HG02884 (cell line): ENCODE results near the gene SLC19A1.

ENCODE experiments used
- ATAC-seq: cut with Tn5 transposase; IDR thresholded peaks from one replicate; pipeline ENCODE4 v1.9.1; 2021; ENCODE audit warnings: mild to moderate bottlenecking, moderate library complexity; ENCODE audit not compliant: unreplicated experiment

The SLC19A1 gene

DNA sequence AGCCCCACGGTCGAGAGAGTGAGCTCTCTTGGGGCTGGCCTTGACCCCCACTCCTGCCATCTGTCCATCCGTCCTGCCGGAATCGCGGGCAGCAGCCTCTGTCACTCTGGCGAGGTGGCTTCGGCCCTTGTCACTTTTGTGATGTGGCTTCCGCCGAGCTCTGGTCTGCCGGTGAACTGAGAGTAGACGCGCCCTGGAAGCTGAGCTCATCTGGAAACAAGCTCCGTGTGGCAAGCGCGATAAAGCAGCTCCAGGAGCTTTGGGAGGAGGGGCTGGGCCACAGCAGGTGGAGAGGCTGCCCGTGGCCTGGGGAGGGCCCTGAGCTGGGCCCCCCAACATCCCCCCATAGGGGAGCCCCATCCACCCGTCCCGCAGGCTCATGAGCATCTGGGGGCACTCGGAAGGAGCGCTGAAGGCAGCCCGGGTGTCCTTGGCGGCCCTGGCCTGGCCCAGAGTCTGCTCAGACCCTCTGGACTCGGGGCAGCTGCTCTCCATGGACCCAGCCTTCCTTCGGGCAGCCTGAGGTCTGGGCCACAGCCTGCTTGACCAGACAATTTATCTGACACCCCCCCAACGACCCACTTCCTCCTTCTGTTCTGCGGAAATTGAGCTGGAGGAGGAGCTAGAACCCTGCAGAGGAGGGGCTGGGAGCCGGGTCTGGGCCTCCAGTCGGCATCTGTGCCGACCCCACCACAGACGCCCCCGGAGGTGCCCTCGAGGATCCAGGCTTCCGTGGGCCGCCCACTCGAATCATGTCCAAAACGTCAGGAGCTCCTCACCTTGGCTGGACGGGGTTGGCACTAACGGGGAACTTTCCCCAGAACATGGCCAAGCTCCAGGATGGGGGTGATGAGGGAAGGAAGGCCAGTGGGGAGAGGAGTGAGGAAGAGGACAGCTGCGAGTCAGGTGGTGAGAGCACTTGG is 59.1 kb downstream of the SLC19A1 start:
- ATAC-seq = no peak

GRCh38 chr21:45481977-45482898 is 60.0 kb downstream of the SLC19A1 start:
- no peak for ATAC-seq

GRCh38 chr21:45481566-45481965 is 60.7 kb downstream of the SLC19A1 start:
- no peak for ATAC-seq

GRCh38 chr21:45480701-45481500 is 61.3 kb downstream of the SLC19A1 start:
- no peak for ATAC-seq

GRCh38 chr21:45479691-45480675 is 62.3 kb downstream of the SLC19A1 start:
- no peak for ATAC-seq

DNA sequence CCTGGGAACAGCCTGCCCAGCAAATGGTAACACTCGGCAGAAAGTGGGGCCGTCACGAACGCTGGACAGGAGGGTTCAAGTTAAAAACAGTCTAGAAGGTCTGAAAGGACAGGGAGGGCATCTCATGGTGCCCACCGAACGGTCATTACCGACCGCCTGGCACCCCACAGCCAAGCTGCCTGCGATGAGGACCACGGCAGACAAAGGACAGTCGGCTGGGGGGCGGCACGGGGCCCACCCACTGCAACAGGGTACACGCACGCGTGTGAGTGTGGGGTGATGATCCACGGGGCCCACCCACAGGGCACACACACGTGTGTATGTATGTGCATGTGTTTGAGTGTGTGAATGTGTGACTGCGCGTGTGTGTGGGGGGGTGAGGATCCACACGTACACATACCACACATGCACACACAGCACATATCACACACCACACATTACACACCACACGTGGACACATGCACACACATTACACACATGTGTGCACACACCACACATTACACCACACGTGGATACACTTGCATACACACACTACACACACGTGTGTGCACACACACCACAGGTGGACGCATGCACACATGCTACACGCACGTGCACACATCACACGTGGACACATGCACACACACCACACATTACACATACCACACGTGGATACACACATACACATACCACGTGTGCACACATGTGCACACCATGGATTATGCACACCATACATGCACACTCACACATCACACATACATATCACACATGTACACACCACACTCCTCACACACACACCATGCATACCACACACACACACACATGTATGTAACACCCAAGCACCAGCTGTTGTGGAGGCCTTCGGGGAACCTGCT is 63.2 kb downstream of the SLC19A1 start:
- ATAC-seq = no peak

GRCh38 chr21:45478115-45478801 is 64.0 kb downstream of the SLC19A1 start:
- no peak for ATAC-seq

GRCh38 chr21:45477176-45478114 is 64.8 kb downstream of the SLC19A1 start:
- no peak for ATAC-seq

DNA sequence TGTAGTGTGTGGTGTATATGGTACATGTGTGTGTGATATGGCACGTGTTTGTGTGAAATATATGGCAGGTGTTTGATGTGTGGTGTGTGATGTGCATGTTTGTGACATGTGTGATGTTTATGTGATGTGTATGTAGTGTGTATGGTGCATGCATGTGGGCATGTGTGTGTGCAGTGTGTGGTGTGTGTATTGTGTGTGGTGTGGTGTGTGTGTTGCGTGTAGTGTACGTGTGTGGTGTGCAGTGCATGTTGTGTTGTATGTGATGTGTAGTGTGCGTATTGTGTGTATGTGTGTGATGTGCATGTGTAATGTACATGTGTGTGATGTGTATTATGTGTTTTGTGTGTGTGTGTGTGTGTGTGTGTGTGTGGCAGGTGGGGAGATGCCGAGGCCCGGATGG is 65.7 kb downstream of the SLC19A1 start:
- no peak for ATAC-seq

DNA sequence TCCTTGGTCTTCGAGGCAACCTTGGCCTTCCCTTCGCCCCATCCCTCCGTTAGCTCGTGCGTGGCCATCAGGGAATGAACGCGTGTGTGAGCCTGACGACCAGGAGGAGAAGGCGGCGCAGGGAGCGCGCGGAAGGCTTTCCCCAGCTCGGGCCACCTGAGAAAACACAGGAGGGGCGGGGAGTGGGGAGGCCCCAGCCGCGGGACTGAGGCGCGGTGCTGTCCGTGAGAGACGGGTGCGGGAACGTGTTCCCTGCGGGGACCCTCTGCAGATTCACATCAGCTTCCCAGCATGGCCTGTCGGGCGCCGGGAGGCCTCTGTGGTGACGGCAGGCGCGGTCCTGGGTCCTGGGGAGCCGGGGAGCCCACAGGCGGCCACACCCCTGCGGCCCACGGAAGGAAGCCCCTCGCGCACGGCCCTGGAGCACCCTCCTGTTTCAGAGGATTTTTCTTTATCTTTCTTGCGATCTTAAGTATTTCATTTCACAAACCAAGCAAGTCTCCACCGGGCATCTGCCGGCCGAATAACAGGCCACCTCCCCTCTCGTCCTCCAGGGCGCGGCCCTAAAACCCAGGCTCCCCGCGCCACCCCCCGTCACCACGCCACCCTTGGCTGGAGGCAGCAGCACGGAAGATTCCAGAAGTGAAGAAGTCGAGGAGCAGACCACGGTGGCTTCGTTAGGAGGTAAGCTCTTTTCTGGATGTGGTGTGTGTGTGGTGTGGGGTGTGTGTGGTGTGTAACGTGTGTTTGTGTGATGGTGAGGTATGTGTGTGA is 66.3 kb downstream of the SLC19A1 start:
- no peak for ATAC-seq

GRCh38 chr21:45475004-45475685 is 67.1 kb downstream of the SLC19A1 start:
- no peak for ATAC-seq

DNA sequence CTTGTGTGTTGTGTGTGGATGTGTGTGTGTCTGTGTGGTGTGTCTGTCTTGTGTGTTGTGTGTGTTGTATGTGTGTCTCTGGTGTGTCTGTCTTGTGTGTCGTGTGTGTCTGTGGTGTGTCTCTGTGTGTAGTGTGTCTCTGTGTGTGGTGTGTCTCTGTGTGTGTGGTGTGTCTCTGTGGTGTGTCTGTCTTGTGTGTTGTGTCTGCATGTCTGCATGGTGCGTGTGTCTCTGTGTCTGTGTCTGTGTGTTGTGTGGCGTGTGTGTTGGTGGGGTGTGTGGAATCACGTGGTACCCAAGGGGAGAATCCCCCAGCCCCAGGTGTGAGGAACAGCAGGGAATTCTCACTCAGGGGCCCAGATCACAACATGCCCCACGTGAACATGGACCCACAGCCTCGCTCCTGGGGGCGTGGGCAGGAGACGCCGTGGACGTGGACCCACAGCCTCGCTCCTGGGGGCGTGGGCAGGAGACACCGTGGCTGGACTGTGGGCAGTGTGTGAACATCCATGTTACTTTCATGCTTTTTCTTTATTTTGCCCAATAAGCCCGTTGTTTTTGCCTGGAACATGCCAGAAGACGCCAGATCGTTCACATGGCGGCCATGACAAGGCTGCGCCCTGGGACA is 67.8 kb downstream of the SLC19A1 start:
- ATAC-seq = no peak

DNA sequence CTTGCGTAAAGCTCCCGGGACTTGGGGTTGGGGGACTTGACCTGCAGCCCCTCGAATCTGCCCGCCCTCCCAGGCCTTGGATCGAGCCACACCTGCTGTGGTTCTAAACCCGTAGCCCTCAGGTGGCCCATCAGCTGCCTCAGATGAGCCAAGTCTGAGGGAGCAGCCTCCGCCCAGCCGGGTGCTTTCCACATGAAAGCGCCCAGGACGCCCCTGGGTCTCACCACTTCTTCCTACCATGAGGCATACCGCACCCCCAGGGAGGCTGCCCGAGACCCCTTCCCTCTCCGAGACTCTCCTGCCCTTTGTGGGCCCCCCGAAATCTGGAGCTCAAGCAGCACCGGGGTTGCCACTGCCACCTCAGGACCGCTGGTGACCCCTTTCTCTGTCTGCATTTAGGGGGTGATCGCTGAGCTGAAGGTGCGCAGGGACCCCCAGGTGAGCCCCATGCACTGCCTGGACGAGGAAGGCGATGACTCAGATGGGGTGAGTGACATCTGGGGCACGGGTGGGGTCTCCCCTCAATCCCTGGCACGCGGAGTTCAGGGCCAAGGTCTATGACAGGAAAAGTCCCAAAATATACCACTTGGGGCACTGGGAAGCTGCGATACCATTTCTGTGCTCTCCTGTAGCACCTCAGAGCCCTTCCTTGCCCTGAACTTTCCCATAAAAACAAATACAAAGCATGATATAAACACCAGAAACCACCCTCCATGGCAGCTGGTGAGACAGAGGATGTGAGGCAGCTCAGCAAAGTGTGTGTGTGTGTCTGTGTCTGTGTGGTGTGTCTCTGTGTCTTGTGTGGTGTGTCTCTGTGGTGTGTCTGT is 68.5 kb downstream of the SLC19A1 start:
- no peak for ATAC-seq
